NCI-H1436 (cell line): ENCODE data around the gene FAHD2B.
"Not testable (repeated sequence)": the region's sequence is repeated elsewhere in the genome, so short reads cannot be mapped to it uniquely, and the experiment has no call there.

Source experiments
- DNase-seq: peaks from one replicate; lab custom pipeline; 2025; lab: John Stamatoyannopoulos, UW

FAHD2B gene

GRCh38 chr2:97067279-97068004, 27.2 kb downstream of the FAHD2B start:
- DNase-seq: no peak

DNA sequence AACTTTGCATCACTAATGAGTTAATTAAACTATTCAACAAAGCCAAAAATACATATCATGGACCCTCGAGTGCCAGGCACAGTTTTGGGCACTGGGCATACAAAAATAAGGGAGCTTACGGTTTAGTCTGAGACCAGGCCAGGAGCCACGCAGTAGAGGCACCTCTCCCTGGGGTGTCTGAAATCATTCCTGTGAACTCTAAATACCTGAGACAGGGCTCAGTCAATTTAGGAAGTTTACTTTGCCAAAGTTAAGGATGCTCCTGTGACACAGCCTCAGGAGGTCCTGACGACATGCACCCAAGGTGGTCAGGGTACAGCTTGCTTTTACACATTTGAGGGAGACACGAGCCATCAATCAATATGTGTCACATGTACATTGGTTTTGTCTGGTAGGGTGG, 28.7 kb downstream of the FAHD2B start:
- not testable (repeated sequence) for DNase-seq

DNA sequence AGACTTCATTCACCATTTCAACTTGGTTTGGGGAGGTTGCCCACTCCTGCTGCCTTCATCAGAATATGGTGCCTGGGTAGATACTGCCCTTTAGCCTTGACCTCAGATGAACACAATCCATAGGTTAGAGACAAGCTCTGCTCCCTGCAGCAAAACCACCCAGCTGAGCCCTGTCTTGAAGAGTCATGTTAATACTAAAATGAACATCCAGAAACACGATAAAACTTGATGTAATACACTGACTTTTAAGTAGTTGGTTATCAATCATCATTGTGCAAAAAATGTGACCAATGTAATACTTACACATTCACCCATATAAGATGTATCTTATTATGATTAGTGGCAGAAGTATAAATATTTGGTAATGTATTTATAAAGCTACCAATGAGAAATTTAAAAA, 32.7 kb downstream of the FAHD2B start:
- not testable (repeated sequence) for DNase-seq

DNA sequence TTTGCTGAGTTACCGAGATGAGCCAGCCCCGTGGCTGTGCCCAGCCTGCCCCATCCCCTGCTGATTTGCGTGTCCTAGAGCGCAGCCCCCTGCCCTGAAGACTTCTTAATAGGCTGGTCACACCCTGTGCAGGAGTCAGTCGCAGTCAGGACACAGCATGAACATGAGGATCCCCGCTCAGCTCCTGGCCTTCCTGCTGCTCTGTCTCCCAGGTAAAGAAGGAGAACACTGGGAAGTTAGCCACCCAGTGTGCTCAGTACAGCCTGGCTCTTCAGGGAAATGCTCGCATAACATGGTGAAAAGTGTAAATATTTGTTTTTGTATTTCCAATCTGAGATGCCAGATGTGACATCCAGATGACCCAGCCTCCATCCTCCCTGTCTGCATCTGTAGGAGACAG, 34.9 kb downstream of the FAHD2B start:
- not testable (repeated sequence) for DNase-seq

- not testable (repeated sequence) for DNase-seq
Observed at GRCh38 chr2:97056150-97056549, 38.5 kb downstream of the FAHD2B start.

GRCh38 chr2:97050032-97050431, 44.6 kb downstream of the FAHD2B start:
- not testable (repeated sequence) for DNase-seq

- not testable (repeated sequence) for DNase-seq
Observed at GRCh38 chr2:97048448-97048847, 46.2 kb downstream of the FAHD2B start.

GRCh38 chr2:97046676-97047075, 48.0 kb downstream of the FAHD2B start:
- not testable (repeated sequence) for DNase-seq

GRCh38 chr2:97045895-97046499, 48.7 kb downstream of the FAHD2B start:
- not testable (repeated sequence) for DNase-seq
